Spleen (tissue), 11 donors: Measurements from ENCODE around the gene DEF6. TPM values are rescaled to one million over a fixed set of nuclear protein-coding genes. Genes with fewer than 3 reads are reported as not detected.

ENCODE experiments used
- DNase-seq: peaks from one replicate; pipeline ENCODE4 v3.0.0-alpha.2; 2020
- H3K27ac ChIP-seq, 8 donors: fragments of 200-600 bp; sonication (generic) in 7 of 8; 1 replicate in 4 of 8; 2 replicates in 4 of 8; pipeline versions ENCODE4 v1.5.0 to v1.8.0; 2016 to 2021; ENCODE audit warnings: inconsistent platforms in 4 of 8, mild to moderate bottlenecking in 4 of 8, moderate library complexity in 1 of 8
- H3K27me3 ChIP-seq, 7 donors: fragments of 200-600 bp; sonication (generic) in 6 of 7; replicated peaks in 1 of 7; 1 replicate in 4 of 7; 2 replicates in 3 of 7; pipeline versions ENCODE4 v1.5.0 to v1.8.0; 2016 to 2021; ENCODE audit warnings: inconsistent platforms in 3 of 7, mild to moderate bottlenecking in 1 of 7
- H3K36me3 ChIP-seq, 6 donors: fragments of 200-600 bp; sonication (generic) in 5 of 6; 1 replicate in 4 of 6; 2 replicates in 2 of 6; pipeline versions ENCODE4 v1.5.0 to v1.8.0; 2016 to 2021; ENCODE audit warnings: inconsistent platforms in 2 of 6
- H3K4me1 ChIP-seq, 6 donors: fragments of 200-600 bp; sonication (generic) in 5 of 6; 1 replicate in 3 of 6; 2 replicates in 3 of 6; pipeline versions ENCODE4 v1.5.0 to v1.8.0; 2016 to 2021; ENCODE audit warnings: inconsistent platforms in 3 of 6
- H3K4me3 ChIP-seq, 8 donors: fragments of 200-600 bp; sonication (generic) in 7 of 8; 1 replicate in 4 of 8; 2 replicates in 4 of 8; pipeline versions ENCODE4 v1.5.0 to v1.8.0; 2016 to 2021; ENCODE audit warnings: inconsistent platforms in 4 of 8, mild to moderate bottlenecking in 4 of 8, moderate library complexity in 2 of 8
- H3K9me3 ChIP-seq, 8 donors: fragments of 200-600 bp; sonication (generic) in 7 of 8; 1 replicate in 4 of 8; 2 replicates in 4 of 8; pipeline versions ENCODE4 v1.5.0 to v1.8.0; 2016 to 2021; ENCODE audit warnings: inconsistent platforms in 4 of 8
- POLR2A ChIP-seq, 3 donors: fragments of 450-650 bp; IDR thresholded peaks; one replicate each; pipeline ENCODE4 v1.5.1; 2017; ENCODE audit warnings: antibody characterized with exemption in 3 of 3, mild to moderate bottlenecking in 1 of 3
- POLR2AphosphoS5 ChIP-seq, 3 donors: sonication (generic); formaldehyde crosslinking; IDR thresholded peaks; one replicate each; pipeline ENCODE4 v1.5.1; 2017; ENCODE audit warnings: antibody characterized with exemption in 3 of 3
- WGBS, 5 donors: extraction: QIAGEN DNeasy Blood & Tissue Kit in 3 of 5; methylation state at CpG; one replicate each; pipeline versions ENCODE4 v1.1.5 to v1.1.7; 2013 to 2018; 5-methylcytosine and 5-hydroxymethylcytosine counted together
- intact Hi-C: fragments of 100-400 bp; cut with DNase I; formaldehyde crosslinking; loops from one replicate; pipeline ENCODE4 v1.15.0; 2023; ENCODE audit warnings: low total_unique reads
- polyA plus RNA-seq, 3 donors: library from polyadenylated mRNA; stranded (reverse); fragments of 200-250 nt; gene quantifications; one replicate each; pipeline ENCODE4 v1.2.1, GENCODE V29; 2013
- total RNA-seq, 7 donors: library from RNA; depleted of rRNA in 3 of 7; stranded (reverse); fragments of >200 nt in 3 of 7; fragmentation: NEBNext Ultra II Directional in 4 of 7; extraction: Animal tissue kit (Norgen Biotek cat#: 25700) in 4 of 7; gene quantifications; one replicate each; pipeline versions ENCODE4 v1.1.0 to v1.2.1, GENCODE V29; 2016 to 2021
- TF ChIP-seq, protein P1 (sequence below), 11 experiments: fragments of 200-600 bp in 7 of 11; fragments of 450-650 bp in 4 of 11; sonication (generic) in 4 of 11; IDR thresholded peaks in 8 of 11; conservative IDR thresholded peaks in 3 of 11; 1 replicate in 7 of 11; 2 replicates in 4 of 11; pipeline versions ENCODE4 v1.4.0 to v1.8.0; 2016 to 2021; ENCODE audit warnings: antibody characterized with exemption in 11 of 11, inconsistent platforms in 4 of 11, mild to moderate bottlenecking in 1 of 11
- donor health status: healthy with polysubstance abuse.
- donor health status: DM: no; HTN: no; CAD: no; lungs with moderate emphysema.
- donor health status: DM: no; HTN: no; CAD: no.
- donor health status: Bipolar disorder and iron deficiency.
- donor health status: healthy.
- donor health status: DM: no; HTN: no; CAD: no.
- donor health status: DM: yes; HTN: yes; CAD: no.

DEF6 gene
- total and polyA plus RNA-seq, 10 donors = 57.9 to 132 (median 73.2) TPM

DNA sequence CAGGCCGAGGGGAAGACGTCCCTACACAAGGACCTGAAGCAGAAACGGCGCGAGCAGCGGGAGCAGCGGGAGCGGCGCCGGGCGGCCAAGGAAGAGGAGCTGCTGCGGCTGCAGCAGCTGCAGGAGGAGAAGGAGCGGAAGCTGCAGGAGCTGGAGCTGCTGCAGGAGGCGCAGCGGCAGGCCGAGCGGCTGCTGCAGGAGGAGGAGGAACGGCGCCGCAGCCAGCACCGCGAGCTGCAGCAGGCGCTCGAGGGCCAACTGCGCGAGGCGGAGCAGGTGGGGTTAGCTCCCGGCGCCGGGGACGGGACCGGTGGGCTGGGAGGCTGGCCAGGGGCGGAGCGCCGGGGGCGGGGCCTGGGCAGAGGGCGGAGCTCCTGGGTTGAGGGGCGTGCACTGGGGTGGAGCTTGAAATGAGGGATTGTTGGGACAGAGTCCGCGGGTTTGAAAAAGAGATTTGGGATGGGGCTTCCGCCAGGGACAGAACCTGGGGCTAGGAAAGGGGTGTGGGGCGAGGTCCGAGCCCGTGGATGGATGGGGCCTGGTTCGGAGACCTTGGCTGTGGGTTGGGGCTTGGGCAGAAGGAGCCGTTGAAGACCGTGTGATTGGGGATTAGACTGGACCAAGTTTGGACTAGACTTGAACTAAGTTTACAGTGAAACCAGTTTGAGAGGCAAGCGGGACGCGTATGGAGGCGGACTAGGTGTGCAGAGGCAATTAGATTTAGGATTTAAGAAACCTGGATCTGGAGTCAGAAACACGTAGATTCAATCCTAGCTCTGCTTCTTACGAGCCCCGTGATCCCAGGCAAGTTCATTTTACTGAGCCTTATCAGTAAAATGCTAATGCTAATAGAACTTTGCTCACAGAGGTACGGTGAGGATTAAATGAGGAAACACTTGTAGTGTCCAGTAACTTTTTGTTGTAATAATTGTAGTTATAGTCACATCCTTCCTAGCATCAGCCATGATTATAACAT lies 20.9 kb downstream of the DEF6 start:
- DNase-seq = no peak
- peak overlapping the region; percentile 5 to 65 (median 40) for H3K4me3 ChIP-seq
- peaks cover 0 to 90% (median 55%) of the 10 kb centered on the region in 6 donors for H3K36me3 ChIP-seq
- intact Hi-C loops = no loop called here
- no peaks in the 10 kb centered on the region for H3K9me3 ChIP-seq
- H3K4me1 ChIP-seq = peaks cover under 1 to 35% (median 5%) of the 10 kb centered on the region in 6 donors
- WGBS, 5 donors = 64 to 89% (median 80%) methylated on average over 54 to 55 of the region's 55 CpGs
- no peaks in the 10 kb centered on the region for H3K27me3 ChIP-seq
- TF ChIP-seq, protein P1, sequence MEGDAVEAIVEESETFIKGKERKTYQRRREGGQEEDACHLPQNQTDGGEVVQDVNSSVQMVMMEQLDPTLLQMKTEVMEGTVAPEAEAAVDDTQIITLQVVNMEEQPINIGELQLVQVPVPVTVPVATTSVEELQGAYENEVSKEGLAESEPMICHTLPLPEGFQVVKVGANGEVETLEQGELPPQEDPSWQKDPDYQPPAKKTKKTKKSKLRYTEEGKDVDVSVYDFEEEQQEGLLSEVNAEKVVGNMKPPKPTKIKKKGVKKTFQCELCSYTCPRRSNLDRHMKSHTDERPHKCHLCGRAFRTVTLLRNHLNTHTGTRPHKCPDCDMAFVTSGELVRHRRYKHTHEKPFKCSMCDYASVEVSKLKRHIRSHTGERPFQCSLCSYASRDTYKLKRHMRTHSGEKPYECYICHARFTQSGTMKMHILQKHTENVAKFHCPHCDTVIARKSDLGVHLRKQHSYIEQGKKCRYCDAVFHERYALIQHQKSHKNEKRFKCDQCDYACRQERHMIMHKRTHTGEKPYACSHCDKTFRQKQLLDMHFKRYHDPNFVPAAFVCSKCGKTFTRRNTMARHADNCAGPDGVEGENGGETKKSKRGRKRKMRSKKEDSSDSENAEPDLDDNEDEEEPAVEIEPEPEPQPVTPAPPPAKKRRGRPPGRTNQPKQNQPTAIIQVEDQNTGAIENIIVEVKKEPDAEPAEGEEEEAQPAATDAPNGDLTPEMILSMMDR (IDR thresholded peaks at IDR 0.05 in 8 of 11, conservative IDR thresholded peaks at IDR 0.05 in 3 of 11) = no peak
- TF ChIP-seq POLR2AphosphoS5 (IDR thresholded peaks at IDR 0.05) = peak in 2 of 3 donors; percentile 34 to 70
- TF ChIP-seq POLR2A (IDR thresholded peaks at IDR 0.05) = no peak
- H3K27ac ChIP-seq = peak overlapping the region in 1 of 8 donors; percentile 32

- H3K4me3 ChIP-seq = no peak overlapping the region
- intact Hi-C loops = no loop called here
- peaks cover 0 to 25% (median 2%) of the 10 kb centered on the region in 6 donors for H3K4me1 ChIP-seq
- no peaks in the 10 kb centered on the region for H3K9me3 ChIP-seq
- H3K27me3 ChIP-seq = no peaks in the 10 kb centered on the region
- H3K36me3 ChIP-seq = peaks cover 0 to 98% (median 58%) of the 10 kb centered on the region in 6 donors
- no peak overlapping the region for H3K27ac ChIP-seq
- whole genome bisulfite sequencing, 5 donors = 92 to 95% (median 93%) methylated on average over 19 to 20 of the region's 20 CpGs
- TF ChIP-seq, protein P1 (IDR thresholded peaks at IDR 0.05 in 8 of 11, conservative IDR thresholded peaks at IDR 0.05 in 3 of 11) = no peak
- TF ChIP-seq POLR2A (IDR thresholded peaks at IDR 0.05) = no peak
- TF ChIP-seq POLR2AphosphoS5 (IDR thresholded peaks at IDR 0.05) = peak in 1 of 3 donors; percentile 55
- DNase-seq = no peak
Observed at GRCh38 chr6:35319346-35320030, 21.9 kb downstream of the DEF6 start.

DNA sequence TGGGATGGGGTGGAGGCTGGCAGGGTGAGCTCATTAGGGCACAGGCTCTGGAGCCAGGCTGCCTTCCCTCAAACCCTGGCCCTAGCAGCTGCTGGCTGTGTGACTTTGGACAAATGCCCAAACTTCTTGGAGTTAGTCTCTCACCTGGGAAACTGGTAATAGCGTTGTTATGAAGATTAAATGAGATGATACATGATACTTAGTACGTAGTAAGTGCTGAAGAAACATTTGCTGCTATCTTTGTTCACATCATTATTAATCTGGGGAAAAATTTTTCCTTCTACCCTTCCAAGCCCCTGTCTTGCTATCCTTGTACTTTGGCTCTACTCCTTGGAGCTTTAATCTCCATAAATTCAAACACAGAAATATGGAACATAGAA lies 22.4 kb downstream of the DEF6 start:
- 95 to 97% (median 96%) methylated on average over 2 of the region's 2 CpGs for WGBS, 5 donors
- no peaks in the 10 kb centered on the region for H3K27me3 ChIP-seq
- no peak for DNase-seq
- H3K27ac ChIP-seq = no peak overlapping the region
- TF ChIP-seq POLR2AphosphoS5 (IDR thresholded peaks at IDR 0.05) (no peak), POLR2A (IDR thresholded peaks at IDR 0.05) (no peak)
- TF ChIP-seq, protein P1 (IDR thresholded peaks at IDR 0.05 in 8 of 11, conservative IDR thresholded peaks at IDR 0.05 in 3 of 11) = no peak
- intact Hi-C loops = no loop called here
- H3K4me1 ChIP-seq = peaks cover 0 to 20% (median 2%) of the 10 kb centered on the region in 6 donors
- H3K36me3 ChIP-seq = peaks cover 0 to 98% (median 63%) of the 10 kb centered on the region in 6 donors
- no peak overlapping the region for H3K4me3 ChIP-seq
- no peaks in the 10 kb centered on the region for H3K9me3 ChIP-seq
